Measurements from ENCODE around the gene SPDEF.

SPDEF gene

DNA sequence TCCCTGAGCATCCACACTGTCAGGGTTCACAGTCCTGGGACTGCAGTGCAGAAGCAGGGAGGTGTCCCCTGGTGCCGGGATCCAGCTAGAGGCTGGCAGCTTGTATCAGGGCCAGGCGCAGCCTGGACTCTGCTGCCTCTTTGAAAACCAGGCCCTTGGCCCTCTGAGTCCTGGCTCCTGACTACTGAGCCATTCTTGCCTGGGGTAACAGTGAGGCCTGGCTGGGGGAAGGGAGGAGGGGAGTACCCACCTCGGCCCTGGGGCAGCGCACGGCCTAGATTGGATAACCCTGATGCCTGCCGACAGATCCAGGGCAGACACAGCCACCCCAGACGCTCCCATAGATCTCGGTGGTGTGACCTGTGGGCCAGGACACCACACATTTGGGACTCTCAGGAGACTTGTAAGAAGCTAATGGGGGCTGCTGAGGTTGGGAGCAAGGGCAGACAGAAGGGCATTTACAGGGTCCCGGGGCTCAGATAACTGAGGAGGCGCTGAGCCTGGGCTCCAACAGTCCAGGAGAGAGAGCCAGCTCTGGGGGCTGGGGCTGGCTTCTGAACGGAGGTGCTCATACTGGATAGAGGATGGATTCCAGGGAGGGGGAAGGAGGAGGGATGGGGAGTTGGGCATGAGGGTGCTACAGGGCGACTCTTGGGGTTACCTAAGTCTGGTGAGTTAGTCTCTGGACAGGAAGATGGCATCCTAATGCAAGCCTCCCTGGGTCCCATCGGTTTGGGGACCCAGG lies 30.5 kb downstream of the SPDEF start:
- DNase-seq = no peak

DNA sequence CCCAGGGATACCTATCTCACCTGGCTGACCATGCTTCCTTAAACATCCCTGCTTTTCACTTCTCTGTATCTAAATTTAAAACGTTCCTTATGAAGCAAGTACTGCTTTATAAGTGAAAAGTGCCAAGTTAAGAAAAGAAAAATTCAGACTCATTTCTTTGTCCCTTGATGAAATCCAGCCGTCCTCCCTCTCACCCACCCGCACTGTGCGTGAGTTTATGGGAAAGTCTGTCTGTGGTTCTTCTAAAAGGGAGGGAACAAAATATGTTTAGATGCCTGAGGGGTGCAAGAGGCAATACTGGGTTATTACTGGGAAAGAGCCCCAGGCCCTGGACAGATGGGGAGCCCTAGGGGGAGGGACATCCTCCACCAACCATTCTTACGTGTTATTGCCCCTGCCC lies 31.2 kb downstream of the SPDEF start:
- no peak for DNase-seq

DNA sequence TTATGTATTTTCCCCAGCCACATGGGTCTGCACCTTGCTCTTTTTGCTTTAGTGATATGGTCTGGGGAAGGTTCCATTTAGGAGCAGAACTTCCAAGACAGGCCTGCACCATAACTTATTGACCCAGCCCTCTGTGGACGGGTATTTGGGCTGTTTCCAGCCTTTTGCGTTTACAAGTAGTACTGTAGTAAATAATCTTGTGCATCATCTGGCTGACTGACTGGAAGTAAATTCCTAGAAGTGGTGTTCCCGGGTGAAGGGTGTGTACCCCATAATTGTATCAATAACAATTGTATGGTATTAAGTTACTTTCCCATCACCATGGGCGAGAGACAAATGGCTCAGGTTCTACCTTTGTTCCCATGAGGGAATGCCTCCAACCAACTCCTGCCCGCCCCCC lies 31.6 kb downstream of the SPDEF start:
- DNase-seq = no peak

DNA sequence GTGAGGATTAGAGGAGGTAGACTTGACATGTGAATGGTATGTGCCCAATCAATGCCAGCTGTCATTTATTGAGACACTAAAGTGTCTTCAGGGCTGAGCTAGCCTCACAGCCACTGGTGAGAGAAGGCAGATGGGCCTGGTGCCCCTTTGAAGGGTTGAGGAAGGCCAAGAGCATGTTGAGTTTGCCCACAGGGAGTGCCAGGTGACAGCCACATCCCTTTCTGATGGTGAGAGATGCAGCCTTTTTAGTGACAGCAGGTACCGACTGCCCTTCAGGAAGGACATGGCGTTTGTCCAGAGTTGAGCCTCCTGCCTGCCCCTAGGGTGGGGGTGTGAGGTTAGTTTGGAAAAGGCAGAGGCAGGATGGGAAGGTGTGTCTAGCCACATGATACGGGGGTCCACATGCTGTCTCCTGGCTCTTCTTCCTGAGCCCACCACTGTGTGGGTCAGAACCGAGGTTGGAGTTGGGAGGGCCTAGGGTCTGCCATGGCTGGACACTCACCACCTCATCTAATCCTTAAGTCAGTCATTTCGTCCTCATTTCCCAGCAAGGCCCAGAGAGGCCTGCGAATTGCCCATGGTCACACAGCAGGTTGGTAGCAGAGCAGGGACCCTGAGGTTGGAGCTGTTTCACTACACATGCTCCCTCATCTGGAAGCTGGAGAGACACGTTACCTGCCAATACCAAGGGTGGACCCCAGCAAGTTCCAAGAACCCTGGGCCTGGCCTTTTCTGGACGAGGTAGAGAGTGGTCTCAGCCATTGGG lies 32.5 kb downstream of the SPDEF start:
- no peak for DNase-seq

DNA sequence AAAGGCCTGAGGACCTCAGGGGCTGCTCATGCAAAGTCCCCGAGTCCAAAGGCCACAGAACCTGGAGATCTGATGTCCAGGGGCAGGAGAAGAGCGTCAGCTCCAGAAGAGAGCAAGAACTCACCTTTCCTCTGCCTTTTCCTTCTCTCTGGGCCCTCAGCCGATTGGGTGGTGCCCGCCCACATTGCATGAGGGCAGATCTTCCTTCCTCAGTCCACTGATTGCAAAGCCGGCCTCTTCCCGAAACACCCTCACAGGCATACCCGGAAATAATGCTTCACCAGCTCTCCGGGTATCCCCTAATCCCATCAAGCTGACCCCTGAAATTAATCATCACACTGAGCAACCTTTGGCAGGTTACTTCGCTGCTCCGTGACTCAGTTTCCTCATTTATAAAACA lies 33.4 kb downstream of the SPDEF start:
- DNase-seq = no peak

DNA sequence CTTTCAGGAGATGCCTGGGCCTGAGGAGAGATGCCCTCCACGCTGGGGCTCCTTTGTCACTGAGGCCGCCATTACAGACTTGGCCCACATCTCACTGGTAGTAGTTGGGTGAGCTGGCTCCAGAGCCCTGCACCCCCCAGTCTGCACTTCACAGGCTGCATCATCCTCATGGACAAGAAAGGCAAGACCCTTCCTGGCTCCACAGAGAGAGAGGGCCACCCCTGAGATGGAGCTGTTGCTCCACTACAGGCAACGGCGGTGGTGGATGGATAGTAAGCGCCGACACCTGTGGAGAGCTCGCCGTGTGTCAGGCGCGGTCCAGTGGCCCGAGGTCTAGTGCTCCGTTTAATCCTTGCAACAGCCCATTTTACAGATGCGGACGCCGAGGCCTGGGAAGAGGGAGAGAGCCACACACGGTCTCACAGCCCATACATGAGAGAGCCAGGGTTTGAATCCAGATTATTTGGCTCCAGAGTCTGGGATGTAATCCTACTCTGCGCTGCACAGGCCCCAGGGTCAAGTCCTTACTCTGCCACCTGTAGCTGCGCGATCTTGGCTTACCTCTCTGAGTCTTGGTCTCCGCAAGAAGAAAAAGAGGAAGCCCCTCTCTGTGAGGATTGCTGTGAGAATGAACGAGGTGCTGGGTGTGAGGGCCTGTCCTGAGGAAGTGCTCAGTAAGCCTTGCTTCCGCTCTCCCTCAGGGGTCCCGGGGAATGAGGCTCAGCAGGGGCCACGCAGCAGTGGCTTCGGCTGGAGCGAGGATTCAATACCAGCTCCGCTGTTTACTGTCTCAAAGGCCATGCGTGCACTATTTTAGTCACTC lies 34.5 kb downstream of the SPDEF start:
- DNase-seq = no peak

DNA sequence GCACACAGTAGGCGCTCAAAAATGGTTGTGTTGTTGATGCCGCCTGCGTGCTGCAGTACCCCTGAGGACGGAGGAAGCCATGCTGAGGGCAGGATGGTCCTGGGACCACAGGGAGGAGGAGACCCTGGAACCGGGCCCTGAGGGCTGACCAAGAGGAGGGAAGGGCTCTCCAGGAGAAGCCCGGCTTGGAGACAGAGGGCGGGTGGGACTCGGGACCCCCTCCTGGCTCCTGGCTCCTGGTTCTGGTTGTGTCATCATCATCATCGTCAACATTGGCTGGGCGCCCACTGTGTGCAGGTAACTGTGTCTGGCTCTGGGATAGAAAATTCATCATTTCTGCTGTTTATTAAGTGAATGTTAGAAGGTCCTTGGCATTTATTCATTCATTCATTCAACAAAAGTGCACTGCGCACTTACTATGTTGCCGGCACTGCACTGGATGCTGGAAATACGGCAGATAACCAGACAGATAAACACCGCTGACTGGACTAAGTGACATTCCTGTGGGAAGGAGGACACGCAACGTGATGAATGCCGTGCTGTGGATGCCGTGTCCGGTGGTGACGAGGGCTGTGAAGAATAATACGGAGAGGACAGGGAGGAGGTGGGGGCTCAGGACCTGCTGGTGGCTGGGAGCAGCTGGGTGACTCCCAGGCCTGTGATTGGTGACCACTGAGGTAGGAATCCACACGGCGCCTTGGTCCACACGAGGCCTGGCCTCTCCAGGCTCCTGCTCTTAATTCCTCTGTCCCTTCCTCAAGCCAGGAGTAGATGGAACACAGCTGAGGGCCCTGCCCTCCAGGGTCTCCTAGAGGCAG lies 35.3 kb downstream of the SPDEF start:
- no peak for DNase-seq

DNA sequence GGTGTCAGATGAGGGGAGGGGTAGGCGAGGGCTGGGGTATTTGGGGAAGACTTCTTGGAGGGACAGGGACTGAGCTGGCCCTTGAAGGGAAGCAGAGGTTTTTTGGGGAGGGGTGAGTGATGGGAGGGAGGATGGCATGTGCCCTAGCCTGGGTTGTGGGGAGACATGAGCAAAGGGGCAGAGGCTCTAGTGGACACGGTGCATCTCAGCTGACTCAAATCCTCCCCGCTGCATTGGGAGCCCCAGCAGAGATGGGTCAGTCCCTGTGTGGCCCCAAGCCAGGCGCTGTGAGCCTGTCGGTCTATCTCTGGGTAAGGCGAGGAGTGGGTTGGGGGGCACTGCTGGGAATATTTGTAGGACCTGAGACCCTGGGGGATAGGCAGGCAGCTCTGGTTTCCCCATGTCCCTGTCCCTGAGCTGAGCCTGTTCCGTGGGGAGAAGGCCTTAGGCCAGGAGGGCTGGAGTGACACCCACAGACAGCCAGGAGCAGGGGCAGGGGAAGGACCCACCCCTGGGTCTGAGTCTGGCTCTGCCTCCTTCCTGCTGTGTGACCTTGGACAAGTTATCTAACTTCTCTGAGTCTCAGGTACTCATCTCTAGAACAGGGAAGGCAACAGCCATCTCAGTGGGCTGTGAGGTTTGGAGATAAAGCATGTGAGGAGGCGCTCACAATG lies 36.0 kb downstream of the SPDEF start:
- no peak for DNase-seq

DNA sequence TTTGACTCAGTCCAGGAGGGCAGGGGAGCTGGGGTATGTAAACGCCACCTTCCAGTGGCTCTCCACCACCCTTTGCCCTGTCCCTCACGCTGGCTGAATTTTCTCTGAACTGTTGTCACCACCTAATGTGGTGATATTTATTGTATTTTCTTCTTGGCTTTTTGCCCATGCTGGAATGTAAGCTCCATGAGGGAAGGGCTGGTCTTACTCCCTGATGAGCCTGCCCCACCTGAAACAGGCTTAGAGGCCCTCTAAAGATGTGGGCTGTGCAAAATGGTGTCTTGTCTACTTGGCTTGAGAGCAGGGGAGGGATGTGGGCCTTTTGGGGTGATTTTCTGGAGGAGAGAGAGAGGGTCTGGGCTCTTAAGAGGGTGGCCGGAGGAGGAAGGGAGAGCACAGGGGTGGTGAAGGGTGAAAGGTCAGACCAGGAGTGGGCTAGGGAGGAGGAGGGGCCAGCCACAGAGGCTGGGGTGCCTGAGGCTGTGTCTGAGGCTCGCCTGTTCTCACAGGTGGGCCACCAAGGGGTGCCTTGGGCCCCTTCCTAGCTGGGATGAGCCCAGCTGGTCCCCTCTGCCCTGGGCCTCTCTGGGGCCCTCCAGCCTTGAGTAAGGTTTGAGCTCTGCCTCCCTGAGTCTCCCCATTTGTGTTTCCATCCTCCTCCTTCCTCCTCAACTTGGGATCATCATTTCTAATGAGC lies 37.3 kb downstream of the SPDEF start:
- no peak for DNase-seq

DNA sequence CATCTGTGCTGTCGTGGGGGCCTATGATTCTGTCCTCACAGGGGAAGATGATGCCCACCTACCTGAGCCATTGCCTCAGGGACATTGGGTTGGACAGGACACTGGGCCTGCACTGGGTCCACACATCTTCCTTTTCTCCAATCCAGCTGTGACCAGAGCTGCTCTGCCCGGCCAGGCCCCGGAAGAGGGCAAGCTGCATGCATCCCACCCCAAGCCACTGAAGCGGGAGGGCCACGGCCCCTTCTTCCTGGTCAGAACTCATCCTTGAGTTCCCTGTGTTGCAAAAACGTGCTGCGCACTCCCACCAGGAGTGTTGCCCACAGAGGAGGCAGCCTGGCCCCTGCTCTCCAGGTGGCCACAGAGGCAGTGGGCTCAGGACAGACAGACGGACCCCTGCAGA lies 38.2 kb downstream of the SPDEF start:
- no peak for DNase-seq

DNA sequence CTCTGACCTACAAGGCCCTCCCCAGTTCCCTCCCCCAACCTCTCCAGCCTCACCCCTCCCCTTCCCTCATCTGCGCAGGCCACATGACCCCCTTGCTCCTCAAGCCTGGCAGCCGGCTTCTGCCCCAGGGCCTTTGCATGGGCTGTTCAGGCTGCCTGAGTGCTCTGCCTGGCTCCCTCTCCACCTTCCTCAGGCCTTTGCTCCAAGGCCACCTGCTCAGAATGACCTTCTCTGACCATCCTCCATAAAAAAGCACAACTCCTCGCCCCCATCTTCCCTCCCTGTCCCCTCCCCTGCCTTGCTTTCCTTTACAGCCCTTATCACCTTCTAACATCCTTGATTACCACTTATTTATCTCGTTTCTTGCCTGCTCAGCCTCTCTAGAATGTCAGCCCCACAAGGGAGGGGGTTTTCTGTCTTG lies 38.7 kb downstream of the SPDEF start:
- no peak for DNase-seq

DNA sequence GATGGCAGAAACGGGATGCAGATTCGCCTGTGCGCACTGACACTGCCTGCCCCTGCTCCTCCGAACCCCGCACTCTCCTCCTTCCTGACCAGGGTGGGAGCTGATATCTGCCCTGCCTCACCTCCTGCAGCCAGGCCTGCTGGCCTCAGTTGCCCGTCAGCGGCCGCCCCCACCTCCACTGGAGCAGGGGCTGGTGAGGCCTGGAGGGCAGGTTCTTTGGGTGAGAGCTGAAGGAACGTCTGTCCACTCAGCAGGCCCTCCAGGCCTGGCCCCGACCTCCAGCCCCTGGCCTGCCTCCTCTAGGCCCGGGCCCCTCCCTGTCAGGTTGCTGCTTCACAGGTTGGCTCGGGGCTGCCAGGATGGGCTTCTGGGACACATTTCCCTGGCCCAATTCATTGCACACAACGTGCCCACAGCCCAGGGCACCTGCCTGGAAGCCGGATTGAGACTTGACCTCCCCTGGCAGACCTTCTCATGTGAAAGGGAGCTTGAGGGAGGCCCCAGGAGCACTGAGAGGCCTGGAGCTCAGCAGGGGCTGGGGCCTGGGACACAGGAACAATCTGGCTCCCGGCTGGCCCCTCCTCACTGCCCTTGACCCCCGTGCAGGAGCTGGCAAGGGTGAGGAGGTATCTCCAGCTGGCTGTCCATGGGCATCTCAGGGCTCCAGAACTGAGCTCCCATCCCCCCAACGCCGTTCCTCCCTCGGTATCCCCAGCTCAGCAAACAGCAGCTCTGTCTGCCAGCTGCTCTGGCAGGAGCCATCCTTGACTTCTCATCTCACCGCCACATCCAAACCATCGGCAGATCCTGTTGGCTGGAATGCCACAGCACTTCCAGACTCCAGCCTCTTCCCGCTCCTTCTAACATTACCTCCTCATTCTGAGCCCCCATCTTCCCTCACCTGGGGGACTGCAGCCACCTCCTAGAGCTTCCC lies 39.5 kb downstream of the SPDEF start:
- no peak for DNase-seq

DNA sequence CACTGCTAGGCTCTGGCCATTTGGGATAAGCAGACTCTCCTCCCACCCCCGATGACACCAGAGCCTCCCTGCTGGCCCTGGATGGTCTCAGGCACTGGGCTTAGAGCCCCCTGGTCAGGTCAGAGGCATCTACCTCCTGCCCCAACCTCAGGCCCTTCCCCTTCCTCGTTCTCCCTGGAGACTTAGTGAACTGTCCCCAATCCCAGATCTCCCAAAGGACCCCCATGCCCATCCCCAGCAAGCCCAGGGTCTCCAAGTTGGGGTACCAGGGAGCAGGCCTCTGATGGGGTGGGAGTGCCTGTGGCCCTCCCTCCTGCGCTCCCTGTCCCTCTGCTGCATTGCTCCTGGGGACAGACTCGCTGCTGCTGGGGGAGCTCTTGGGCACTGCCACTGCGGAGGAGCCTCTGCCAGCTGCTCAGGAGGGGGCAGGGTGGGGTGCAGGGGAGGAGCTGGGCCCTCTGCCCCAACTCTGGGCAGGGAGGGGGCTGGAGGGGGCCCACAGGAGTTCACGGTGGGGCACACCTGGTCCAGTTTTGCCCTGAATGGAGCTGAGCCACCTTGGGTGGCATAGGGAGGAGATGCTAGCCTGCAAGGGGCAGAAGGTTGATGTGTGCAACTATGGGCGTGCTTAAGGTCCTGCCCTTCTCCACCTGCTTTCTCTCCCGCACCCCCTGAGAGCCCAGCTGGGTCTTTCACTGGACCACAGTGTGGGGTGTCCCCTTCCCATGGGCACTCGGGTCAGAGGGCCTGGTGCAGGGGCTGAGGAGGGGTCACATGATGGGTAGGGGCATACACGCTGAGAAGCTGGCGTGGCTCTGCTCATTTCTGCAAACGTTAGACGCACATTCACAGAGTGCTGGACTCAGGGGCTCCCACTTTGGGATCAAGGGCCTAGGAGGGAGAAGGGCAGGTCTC lies 40.4 kb downstream of the SPDEF start:
- no peak for DNase-seq

DNA sequence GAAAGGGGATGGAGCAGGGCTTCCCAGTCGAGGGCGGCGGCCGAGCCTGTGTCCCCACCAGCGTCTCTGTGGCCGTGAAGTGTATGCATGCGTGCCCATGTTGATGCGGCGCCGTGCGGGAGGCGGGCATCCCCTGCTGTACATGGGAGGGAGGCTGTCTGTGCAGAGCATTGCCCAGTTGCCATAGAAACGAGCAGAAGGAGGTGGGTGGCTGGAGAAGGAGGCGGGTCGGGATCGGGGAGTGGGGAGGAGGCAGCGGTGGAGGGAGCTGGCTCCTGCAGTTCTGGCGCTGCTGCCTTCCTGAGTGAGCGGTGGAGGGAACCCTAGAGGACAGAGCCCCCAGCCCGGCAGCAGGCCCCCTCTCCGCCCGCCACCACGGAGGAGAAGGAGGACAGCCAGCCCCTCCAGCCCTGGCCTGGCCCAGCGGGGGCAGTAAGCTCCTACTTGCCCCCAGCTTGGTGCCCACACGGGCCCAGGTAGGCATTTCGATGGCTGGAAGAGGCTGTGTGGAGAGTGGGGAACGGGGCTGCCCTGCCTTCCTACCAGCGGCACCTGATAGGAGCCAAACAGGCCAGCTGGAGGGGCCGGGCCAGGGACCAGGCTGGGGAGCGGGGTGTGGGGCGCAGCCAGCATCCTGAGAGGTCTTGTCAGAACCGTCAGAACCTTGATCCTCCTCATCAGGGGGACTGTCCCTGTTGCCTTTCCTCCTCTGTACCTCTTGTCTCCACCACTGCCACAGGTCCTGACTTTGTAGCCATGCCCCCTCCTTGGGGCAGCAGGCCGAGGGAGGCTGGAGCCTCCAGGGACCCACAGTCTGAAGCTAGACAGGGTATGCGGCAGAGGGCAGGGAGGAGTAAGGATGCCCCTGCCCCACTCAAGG lies 41.3 kb downstream of the SPDEF start:
- no peak for DNase-seq

DNA sequence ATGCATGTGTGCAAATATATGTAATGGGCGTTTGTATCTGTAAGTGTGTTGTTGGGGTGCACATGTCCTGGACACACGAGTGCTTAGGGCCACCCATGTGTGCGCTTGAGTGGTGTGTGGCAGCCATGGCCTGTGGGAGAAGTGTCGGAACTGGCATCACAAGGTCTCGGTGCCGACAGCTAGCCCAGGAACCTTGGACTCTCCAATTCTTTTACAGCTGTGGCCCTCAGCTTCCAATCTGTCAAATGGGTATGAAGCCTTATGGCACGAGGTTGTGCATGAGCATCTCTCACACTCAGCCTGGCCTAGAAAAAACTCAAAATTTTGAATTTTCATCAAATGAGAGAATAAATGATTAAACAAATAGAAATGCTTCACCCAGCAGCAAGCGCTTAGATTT lies 42.0 kb downstream of the SPDEF start:
- DNase-seq = no peak

DNA sequence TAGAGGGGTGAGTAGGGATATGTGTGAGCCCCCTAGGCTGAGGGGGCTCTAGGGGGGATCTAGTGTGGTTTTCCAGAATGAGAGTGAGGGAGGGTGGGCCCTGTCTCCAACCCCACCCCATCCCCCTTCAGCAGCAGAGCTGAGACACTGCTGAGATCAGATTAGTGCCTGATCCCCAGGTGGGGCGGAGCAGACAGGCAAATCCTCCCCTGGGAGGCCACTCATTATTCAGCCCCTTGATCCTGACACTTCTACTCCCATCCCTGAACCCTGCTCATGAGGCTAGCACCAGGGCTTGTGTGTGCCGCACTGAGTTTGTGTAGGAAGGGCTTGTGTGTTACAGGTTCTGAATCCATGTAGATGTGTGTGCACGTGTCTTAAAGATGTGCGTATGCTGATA lies 42.5 kb downstream of the SPDEF start:
- no peak for DNase-seq

DNA sequence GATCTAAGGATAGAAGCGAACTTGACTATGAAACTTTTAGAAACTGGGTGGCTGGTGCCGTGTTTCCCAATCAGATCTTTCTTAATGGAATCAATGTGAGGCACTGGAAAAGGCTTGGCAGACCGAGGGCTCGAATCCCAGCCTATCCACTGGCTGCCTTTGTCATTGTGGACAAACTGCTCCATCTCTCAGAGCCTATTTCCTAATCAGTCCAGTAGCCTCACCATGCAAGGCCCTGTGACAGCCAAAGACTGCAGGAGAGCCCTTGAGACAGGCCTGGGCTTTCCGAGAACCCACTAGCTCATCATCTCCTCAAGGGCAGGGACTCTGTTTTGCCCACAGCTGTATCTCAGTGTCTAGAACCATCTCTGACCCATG lies 43.4 kb downstream of the SPDEF start:
- DNase-seq = no peak

Data from NCI-H1436 treated with DMSO at 0.1 percent for 48 hours (cell line).